ENCODE measurements around the gene CD58. TPM values are rescaled to one million over a fixed set of nuclear protein-coding genes. Genes with fewer than 3 reads are reported as not detected.

CD58 gene
- total and polyA plus RNA-seq, 9 of the 15 experiments (the other 6 are each of a cell fraction or from before 2014, with no cell fraction given) = 18.1 to 113 (median 37.4) TPM

GRCh38 chr1:116572099-116572498 is 1.3 kb upstream of the CD58 start (continued):
- TF ChIP-seq NR2C2 (CRISPR knock-in tag; IDR thresholded peaks at IDR 0.05) = 0 out of 2 replicates have a peak, but pooled peaks have one; percentile 17
- no peak for TF ChIP-seq NR2C2 (tag; IDR thresholded peaks at IDR 0.05)
- 0 out of 2 replicates have a peak, but pooled peaks have one; percentile 7 for TF ChIP-seq FOXM1 (IDR thresholded peaks at IDR 0.05; ENCODE audit: low read depth)
- TF ChIP-seq FOXM1 (CRISPR knock-in tag; IDR thresholded peaks at IDR 0.05; ENCODE audit: low read depth) = no peak
- no peak for TF ChIP-seq ARID4B (CRISPR knock-in tag; IDR thresholded peaks at IDR 0.05)
- no peak for TF ChIP-seq PRMT5 (CRISPR knock-in tag; IDR thresholded peaks at IDR 0.05)
- TF ChIP-seq ZBTB34 (CRISPR knock-in tag; IDR thresholded peaks at IDR 0.05) = no peak
